GM12865 (cell line): ENCODE results near the gene PPP2R5C.

Experiments used
- DNase-seq: peaks from one replicate; pipeline ENCODE4 v3.0.0; 2010; ENCODE audit warnings: low read depth
- H3K4me3 ChIP-seq: 2 replicates; pipeline ENCODE4 v1.5.1; 2011; ENCODE audit warnings: mild to moderate bottlenecking, low read depth, low read length, control low read depth
- TF ChIP-seq, protein P1 (sequence below): IDR thresholded peaks from 2 replicates; pipeline ENCODE4 v1.5.1; 2011; ENCODE audit warnings: low read length, control low read depth, low read depth, inconsistent platforms; ENCODE audit not compliant: insufficient read depth; ENCODE audit errors: missing control alignments

PPP2R5C gene

DNA sequence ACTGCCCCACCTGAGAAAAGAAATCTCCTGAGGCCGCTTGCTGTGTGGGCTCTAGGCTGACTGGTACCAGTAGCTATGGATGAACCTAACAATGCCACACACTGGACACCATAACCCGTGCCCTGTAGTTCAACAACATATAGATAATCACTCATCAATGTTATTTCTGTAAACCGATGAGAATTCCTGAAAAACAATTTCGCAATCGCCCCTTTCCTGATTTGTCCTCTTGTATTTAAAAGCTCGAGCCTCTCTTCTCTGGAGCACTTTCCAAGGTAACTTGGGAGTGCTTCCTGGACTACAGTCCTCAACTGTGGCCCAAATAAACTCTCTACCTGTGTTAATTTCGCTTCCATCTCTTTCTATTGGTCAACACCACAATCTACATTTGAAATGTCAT lies 26.1 kb upstream of the PPP2R5C start:
- TF ChIP-seq, protein P1, sequence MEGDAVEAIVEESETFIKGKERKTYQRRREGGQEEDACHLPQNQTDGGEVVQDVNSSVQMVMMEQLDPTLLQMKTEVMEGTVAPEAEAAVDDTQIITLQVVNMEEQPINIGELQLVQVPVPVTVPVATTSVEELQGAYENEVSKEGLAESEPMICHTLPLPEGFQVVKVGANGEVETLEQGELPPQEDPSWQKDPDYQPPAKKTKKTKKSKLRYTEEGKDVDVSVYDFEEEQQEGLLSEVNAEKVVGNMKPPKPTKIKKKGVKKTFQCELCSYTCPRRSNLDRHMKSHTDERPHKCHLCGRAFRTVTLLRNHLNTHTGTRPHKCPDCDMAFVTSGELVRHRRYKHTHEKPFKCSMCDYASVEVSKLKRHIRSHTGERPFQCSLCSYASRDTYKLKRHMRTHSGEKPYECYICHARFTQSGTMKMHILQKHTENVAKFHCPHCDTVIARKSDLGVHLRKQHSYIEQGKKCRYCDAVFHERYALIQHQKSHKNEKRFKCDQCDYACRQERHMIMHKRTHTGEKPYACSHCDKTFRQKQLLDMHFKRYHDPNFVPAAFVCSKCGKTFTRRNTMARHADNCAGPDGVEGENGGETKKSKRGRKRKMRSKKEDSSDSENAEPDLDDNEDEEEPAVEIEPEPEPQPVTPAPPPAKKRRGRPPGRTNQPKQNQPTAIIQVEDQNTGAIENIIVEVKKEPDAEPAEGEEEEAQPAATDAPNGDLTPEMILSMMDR, result no peak
- DNase-seq, result no peak

DNA sequence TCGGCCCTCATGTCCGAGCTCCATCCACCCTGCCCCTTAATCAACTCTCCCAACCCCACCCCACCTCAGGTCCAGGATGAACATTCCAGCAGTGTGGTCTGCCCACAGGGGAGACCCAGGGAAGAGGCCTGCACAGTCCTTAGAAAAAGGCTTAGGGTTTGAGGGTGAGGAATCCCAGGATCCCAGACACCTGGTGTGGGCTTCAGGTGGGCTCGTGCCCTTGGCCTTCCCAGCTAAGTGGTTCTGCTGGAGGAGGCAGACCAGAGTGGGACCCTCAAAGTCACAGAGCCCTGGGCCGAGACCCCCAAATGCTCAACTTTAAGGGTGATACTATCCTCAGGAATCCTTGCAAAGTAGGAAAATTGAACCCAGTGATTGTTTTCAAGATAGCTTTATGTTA lies 25.4 kb upstream of the PPP2R5C start:
- TF ChIP-seq, protein P1, result no peak
- H3K4me3 ChIP-seq, result no peak overlapping the region
- DNase-seq, result no peak

More for the DNA sequence above, 26.1 kb upstream of the PPP2R5C start:
- H3K4me3 ChIP-seq, result no peak overlapping the region

DNA sequence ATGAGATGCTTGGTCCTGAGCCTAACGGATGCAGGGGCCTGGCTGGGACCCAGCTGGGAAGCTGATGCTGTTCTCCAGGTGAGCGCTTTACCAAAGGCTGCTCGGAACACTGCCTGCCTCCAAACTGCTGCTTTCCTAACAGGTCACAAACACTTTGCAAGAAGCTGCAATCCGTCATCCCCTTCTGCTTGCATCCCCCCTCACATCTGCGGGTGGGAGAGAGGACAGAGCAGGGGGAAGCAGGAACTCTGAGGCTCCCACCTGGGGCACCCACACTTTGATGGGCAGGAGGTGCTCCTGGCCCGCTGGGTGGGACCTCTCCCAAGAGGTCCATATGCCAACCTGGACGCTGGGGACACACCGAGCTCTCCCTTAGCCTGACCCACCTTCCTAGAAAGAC lies 24.9 kb upstream of the PPP2R5C start:
- TF ChIP-seq, protein P1, result no peak
- no peak overlapping the region for H3K4me3 ChIP-seq
- no peak for DNase-seq

- TF ChIP-seq, protein P1, result peak; percentile 31
- no peak overlapping the region for H3K4me3 ChIP-seq
- peak; percentile 26 for DNase-seq
Observed at GRCh38 chr14:101737414-101738339, 23.8 kb upstream of the PPP2R5C start.

GRCh38 chr14:101738703-101739320 lies 22.7 kb upstream of the PPP2R5C start:
- DNase-seq, result no peak
- TF ChIP-seq, protein P1, result no peak
- no peak overlapping the region for H3K4me3 ChIP-seq

- TF ChIP-seq, protein P1, result no peak
- no peak overlapping the region for H3K4me3 ChIP-seq
- no peak for DNase-seq
Observed at GRCh38 chr14:101739446-101740141, 21.9 kb upstream of the PPP2R5C start.
